ENCODE results near the gene KRTAP2-1.
"Not testable (repeated sequence)": the region's sequence is repeated elsewhere in the genome, so short reads cannot be mapped to it uniquely, and the experiment has no call there.

KRTAP2-1 gene

DNA sequence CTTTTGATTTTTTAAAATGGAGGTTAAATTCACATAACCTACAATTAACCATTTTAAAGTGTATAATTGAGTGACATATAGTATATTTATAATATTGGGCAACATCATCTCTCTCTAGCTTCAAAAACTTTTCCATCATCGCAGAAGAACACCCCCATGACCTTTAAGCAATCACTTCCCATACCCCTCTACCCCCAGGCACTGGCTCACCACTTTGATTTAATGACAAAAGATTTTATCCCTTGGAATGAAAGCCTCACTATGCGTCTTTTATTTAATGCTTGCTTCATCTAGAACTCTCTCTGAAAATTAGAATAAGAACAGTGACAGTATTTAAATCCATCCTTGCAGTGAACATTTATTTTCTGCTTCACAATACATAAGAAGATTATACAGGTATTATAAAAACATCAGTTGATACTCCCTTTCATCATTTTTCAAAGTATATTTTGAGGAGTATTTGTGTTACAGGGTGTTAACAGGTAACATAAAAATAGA lies 9.2 kb downstream of the KRTAP2-1 start:
- Histone ChIP-seq H3K36me3 (ENCODE audit: control insufficient read depth in 2 of 2, insufficient read depth in 1 of 2, low read length in 2 of 2) (no peaks in the 10 kb centered on the region), H3K4me1 (ENCODE audit: control insufficient read depth, insufficient read depth, low read length) (no peaks in the 10 kb centered on the region), H3K9me3 (ENCODE audit: control insufficient read depth, insufficient read depth, low read depth, low read length) (no peaks in the 10 kb centered on the region), H3K27ac (ENCODE audit: extremely low read depth, low read depth, low read length) (no peak overlapping the region), H3K4me3 (ENCODE audit: low read depth, low read length) (no peak overlapping the region)
- POLR2A ChIA-PET, result no interaction called here
- TF ChIP-seq ZNF132 (tag by site-specific recombination; IDR thresholded peaks at IDR 0.05; ENCODE audit: borderline replicate concordance) (no peak), ZNF701 (tag by site-specific recombination; IDR thresholded peaks at IDR 0.05) (no peak), ZNF514 (tag by site-specific recombination; IDR thresholded peaks at IDR 0.05) (no peak), ZNF548 (tag by site-specific recombination; IDR thresholded peaks at IDR 0.05) (no peak), KLF9 (tag by site-specific recombination; IDR thresholded peaks at IDR 0.05; ENCODE audit: low read depth) (no peak), KLF16 (tag by site-specific recombination; IDR thresholded peaks at IDR 0.05) (no peak), ZNF529 (tag by site-specific recombination; IDR thresholded peaks at IDR 0.05; ENCODE audit: insufficient replicate concordance) (no peak), ZNF558 (tag by site-specific recombination; IDR thresholded peaks at IDR 0.05) (no peak), ZNF530 (tag by site-specific recombination; IDR thresholded peaks at IDR 0.05; ENCODE audit: low read depth) (no peak), SP7 (tag by site-specific recombination; IDR thresholded peaks at IDR 0.05) (no peak), ZNF133 (tag by site-specific recombination; IDR thresholded peaks at IDR 0.05) (no peak), ZFP37 (tag by site-specific recombination; IDR thresholded peaks at IDR 0.05) (no peak), ZNF37A (tag by site-specific recombination; IDR thresholded peaks at IDR 0.05) (no peak), ZNF184 (tag by site-specific recombination; IDR thresholded peaks at IDR 0.05) (no peak), ZSCAN18 (tag by site-specific recombination; IDR thresholded peaks at IDR 0.05) (no peak), ZNF837 (tag by site-specific recombination; IDR thresholded peaks at IDR 0.05) (no peak), ZNF248 (tag by site-specific recombination; IDR thresholded peaks at IDR 0.05) (no peak)
- TF ChIP-seq, protein P1, sequence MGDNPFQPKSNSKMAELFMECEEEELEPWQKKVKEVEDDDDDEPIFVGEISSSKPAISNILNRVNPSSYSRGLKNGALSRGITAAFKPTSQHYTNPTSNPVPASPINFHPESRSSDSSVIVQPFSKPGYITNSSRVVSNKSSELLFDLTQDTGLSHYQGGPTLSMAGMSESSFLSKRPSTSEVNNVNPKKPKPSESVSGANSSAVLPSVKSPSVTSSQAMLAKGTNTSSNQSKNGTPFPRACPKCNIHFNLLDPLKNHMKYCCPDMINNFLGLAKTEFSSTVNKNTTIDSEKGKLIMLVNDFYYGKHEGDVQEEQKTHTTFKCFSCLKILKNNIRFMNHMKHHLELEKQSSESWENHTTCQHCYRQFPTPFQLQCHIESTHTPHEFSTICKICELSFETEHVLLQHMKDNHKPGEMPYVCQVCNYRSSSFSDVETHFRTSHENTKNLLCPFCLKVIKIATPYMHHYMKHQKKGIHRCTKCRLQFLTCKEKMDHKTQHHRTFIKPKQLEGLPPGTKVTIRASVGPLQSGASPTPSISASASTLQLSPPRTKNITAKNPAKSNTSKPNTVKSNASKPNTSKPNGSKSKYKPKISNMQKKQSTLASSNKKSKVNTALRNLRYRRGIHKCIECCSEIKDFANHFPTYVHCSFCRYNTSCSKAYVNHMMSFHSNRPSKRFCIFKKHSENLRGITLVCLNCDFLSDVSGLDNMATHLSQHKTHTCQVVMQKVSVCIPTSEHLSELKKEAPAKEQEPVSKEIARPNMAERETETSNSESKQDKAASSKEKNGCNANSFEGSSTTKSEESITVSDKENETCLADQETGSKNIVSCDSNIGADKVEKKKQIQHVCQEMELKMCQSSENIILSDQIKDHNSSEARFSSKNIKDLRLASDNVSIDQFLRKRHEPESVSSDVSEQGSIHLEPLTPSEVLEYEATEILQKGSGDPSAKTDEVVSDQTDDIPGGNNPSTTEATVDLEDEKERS (tag by site-specific recombination; IDR thresholded peaks at IDR 0.05), result no peak
- CTCF ChIA-PET, result interaction anchor here (0.5 to 1.0 kb wide), 3 partner anchors 9 to 314 kb away, joined by 3 read pairs; no protein-coding TSS in a partner anchor

DNA sequence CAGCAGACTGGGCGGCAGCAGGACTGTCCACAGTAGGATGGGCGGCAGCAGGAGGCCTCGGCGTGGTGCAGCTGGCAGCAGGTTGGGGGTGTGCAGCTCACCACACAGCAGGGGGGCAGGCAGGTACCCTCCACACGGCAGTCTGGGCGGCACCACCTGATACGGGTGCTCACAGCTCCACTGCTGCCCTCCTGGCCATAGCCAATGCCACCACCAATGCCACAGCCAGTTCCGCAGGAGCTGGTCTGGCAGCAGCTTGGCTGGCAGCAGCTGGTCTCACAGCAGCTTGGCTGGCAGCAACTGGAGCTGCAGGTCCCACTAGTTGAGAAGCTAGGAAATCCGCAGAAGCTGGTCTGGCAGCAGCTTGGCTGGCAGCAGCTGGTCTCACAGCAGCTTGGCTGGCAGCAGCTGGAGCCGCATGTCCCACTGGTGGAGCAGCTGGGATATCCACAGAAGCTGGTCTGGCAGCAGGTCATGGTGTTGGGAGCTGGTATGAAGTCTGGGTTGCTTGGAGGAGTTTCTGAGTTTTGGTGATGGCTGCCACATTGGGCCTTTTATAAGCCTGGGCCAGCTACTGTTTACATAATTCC lies 12.7 kb downstream of the KRTAP2-1 start, which contains the start of gene KRTAP1-3:
Gene KRTAP1-3 (minus strand): TSS at position 529 of the 590 bp plus-strand sequence. CDS start 53 bp downstream, at position 476.
- POLR2A ChIA-PET; H3K4me3 ChIP-seq (ENCODE audit: low read depth, low read length); H3K36me3 ChIP-seq (ENCODE audit: control insufficient read depth in 2 of 2, insufficient read depth in 1 of 2, low read length in 2 of 2); H3K4me1 ChIP-seq (ENCODE audit: control insufficient read depth, insufficient read depth, low read length); CTCF ChIA-PET; H3K27ac ChIP-seq (ENCODE audit: extremely low read depth, low read depth, low read length); H3K9me3 ChIP-seq (ENCODE audit: control insufficient read depth, insufficient read depth, low read depth, low read length): not testable (repeated sequence)
